Endodermal cell (in vitro differentiated cells): ENCODE measurements around the gene PLEKHA5. TPM values are rescaled to one million over a fixed set of nuclear protein-coding genes. Genes with fewer than 3 reads are reported as not detected.

Source experiments
- DNase-seq: peaks from one replicate; pipeline ENCODE4 v3.0.0-alpha.2; 2017
- H3K27ac ChIP-seq: 2 replicates; pipeline ENCODE4 v1.5.1; 2013; ENCODE audit warnings: mild to moderate bottlenecking, low read depth, low read length, moderate library complexity
- H3K27me3 ChIP-seq: 2 replicates; pipeline ENCODE4 v1.6.1; 2013; ENCODE audit warnings: mild to moderate bottlenecking, low read length, moderate library complexity; ENCODE audit not compliant: insufficient read depth, control insufficient read depth, poor library complexity, severe bottlenecking
- H3K36me3 ChIP-seq: 2 replicates; pipeline ENCODE4 v1.7.0; 2013; ENCODE audit warnings: mild to moderate bottlenecking, low read length, moderate library complexity; ENCODE audit not compliant: control insufficient read depth, insufficient read depth
- H3K4me1 ChIP-seq: one replicate; pipeline ENCODE4 v1.7.0; 2013; ENCODE audit warnings: low read length; ENCODE audit not compliant: control insufficient read depth, insufficient read depth
- H3K4me3 ChIP-seq: 2 replicates; pipeline ENCODE4 v1.5.1; 2013; ENCODE audit warnings: mild to moderate bottlenecking, low read length, moderate library complexity
- H3K9ac ChIP-seq: 2 replicates; pipeline ENCODE4 v1.6.1; 2013; ENCODE audit warnings: mild to moderate bottlenecking, low read length, moderate library complexity; ENCODE audit not compliant: poor library complexity, severe bottlenecking; ENCODE audit errors: extremely low read depth
- H3K9me3 ChIP-seq: 2 replicates; pipeline ENCODE4 v1.6.1; 2013; ENCODE audit warnings: mild to moderate bottlenecking, low read length, moderate library complexity; ENCODE audit not compliant: control insufficient read depth
- H3K27ac Mint-ChIP-seq: 2 replicates; pipeline ENCODE4 v1.8.0; 2020; ENCODE audit warnings: mixed read lengths
- H3K27me3 Mint-ChIP-seq: 2 replicates; pipeline ENCODE4 v1.8.0; 2021; ENCODE audit warnings: mild to moderate bottlenecking, mixed read lengths; ENCODE audit not compliant: insufficient read depth
- H3K36me3 Mint-ChIP-seq: 2 replicates; pipeline ENCODE4 v1.8.0; 2020; ENCODE audit warnings: low read depth, mixed read lengths
- H3K4me1 Mint-ChIP-seq: 2 replicates; pipeline ENCODE4 v1.8.0; 2020; ENCODE audit warnings: mixed read lengths
- H3K4me3 Mint-ChIP-seq: 2 replicates; pipeline ENCODE4 v1.8.0; 2020; ENCODE audit warnings: mild to moderate bottlenecking, moderate library complexity, mixed read lengths
- H3K9me3 Mint-ChIP-seq: 2 replicates; pipeline ENCODE4 v1.8.0; 2020; ENCODE audit warnings: mild to moderate bottlenecking, mixed read lengths
- CTCF ChIP-seq: fragments of 200-600 bp; sonication (generic); conservative IDR thresholded peaks from 2 replicates; pipeline ENCODE4 v1.5.0; 2021; ENCODE audit warnings: antibody characterized with exemption, mild to moderate bottlenecking
- WGBS, 2 experiments: methylation state at CpG; one replicate each; pipeline versions ENCODE4 v1.1.5 to v1.1.7; 2013; ENCODE audit warnings: missing lambda C conversion rate in 2 of 2, mixed read lengths in 1 of 2; ENCODE audit not compliant: insufficient coverage in 1 of 2, insufficient read length in 1 of 2; 5-methylcytosine and 5-hydroxymethylcytosine counted together
- total RNA-seq, 2 donors: library from RNA; stranded (reverse); fragmentation: NEBNext Ultra II Directional in 1 of 2; extraction: Animal tissue kit (Norgen Biotek cat#: 25700) in 1 of 2; gene quantifications; 2 replicates in 1 of 2; 3 replicates in 1 of 2; pipeline ENCODE4 v1.2.1, GENCODE V29; 2021

Gene PLEKHA5
- total RNA-seq, 2 donors from 2014 or later, result 48.5 to 139 TPM

DNA sequence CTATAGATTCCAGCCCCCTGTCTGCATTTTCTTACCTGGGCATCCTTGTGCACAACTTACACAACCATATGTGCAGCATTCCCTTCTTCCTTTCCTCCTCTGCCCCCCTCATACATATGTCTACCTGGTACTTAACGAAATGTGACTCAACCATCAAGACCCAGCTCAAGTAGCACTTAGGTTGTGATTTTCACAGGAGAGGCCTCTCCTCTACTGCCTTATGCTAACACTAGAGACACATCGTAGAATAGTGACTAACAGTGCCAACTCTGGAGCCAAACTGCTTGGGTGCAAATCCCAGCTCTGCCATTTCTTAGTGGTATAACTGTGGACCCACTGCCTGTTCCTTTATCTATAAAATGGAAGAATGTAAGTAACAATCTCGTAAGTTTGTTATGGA is 24.1 kb upstream of the PLEKHA5 start:
- Histone ChIP-seq H3K36me3 (no peaks in the 10 kb centered on the region), H3K27me3 (no peaks in the 10 kb centered on the region), H3K9ac (no peak overlapping the region), H3K4me1 (no peaks in the 10 kb centered on the region), H3K27ac (no peak overlapping the region), H3K4me3 (no peak overlapping the region), H3K9me3 (no peaks in the 10 kb centered on the region)
- Mint-ChIP-seq H3K4me3 (no peak overlapping the region), H3K9me3 (no peaks in the 10 kb centered on the region), H3K27me3 (peaks cover 3% of the 10 kb centered on the region), H3K27ac (no peak overlapping the region), H3K4me1 (peaks cover 11% of the 10 kb centered on the region), H3K36me3 (no peaks in the 10 kb centered on the region)
- 82 to 100% methylated on average over 2 of the region's 3 CpGs for WGBS, 2 experiments
- no peak for TF ChIP-seq CTCF
- DNase-seq, result no peak

DNA sequence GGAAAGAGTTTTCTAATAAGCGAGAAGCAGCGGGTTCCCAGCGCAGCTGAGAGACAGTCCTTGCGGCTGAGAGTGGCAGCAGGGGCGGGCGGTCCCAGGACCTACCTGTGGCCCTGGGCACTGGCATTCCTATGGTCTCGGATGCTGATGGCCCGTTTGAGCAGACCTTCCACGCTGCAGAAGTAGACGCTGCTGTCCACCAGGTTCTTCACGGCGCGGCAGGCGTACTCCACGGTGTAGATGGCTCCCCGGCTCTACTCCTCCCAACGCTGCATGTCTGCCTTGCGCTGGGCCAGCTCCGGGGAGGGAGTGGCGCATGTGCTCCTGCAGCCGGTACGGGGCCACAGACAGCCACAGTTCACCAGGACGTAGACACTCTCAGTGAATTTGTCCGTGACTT is 21.8 kb upstream of the PLEKHA5 start:
- H3K4me3 Mint-ChIP-seq, result no peak overlapping the region
- 96 to 98% methylated on average over 15 to 24 of the region's 24 CpGs for WGBS, 2 experiments
- peaks cover 3% of the 10 kb centered on the region for H3K27me3 Mint-ChIP-seq
- TF ChIP-seq CTCF, result no peak
- Histone ChIP-seq H3K36me3 (no peaks in the 10 kb centered on the region), H3K27me3 (no peaks in the 10 kb centered on the region), H3K4me1 (no peaks in the 10 kb centered on the region), H3K9me3 (no peaks in the 10 kb centered on the region), H3K9ac (no peak overlapping the region), H3K4me3 (no peak overlapping the region), H3K27ac (no peak overlapping the region)
- no peaks in the 10 kb centered on the region for H3K36me3 Mint-ChIP-seq
- H3K27ac Mint-ChIP-seq, result no peak overlapping the region
- no peak for DNase-seq
- H3K9me3 Mint-ChIP-seq, result no peaks in the 10 kb centered on the region
- H3K4me1 Mint-ChIP-seq, result peaks cover 8% of the 10 kb centered on the region

- no peaks in the 10 kb centered on the region for H3K4me1 Mint-ChIP-seq
- no peak overlapping the region for H3K4me3 Mint-ChIP-seq
- no peaks in the 10 kb centered on the region for H3K4me1 ChIP-seq
- no peaks in the 10 kb centered on the region for H3K36me3 Mint-ChIP-seq
- no peak overlapping the region for H3K27ac ChIP-seq
- no peaks in the 10 kb centered on the region for H3K9me3 Mint-ChIP-seq
- H3K4me3 ChIP-seq, result no peak overlapping the region
- peaks cover 3% of the 10 kb centered on the region for H3K27me3 Mint-ChIP-seq
- TF ChIP-seq CTCF, result no peak
- H3K27ac Mint-ChIP-seq, result no peak overlapping the region
- no peaks in the 10 kb centered on the region for H3K9me3 ChIP-seq
- H3K27me3 ChIP-seq, result no peaks in the 10 kb centered on the region
- H3K36me3 ChIP-seq, result no peaks in the 10 kb centered on the region
- H3K9ac ChIP-seq, result no peak overlapping the region
- DNase-seq, result no peak
- 91 to 92% methylated on average over 3 of the region's 3 CpGs for WGBS, 2 experiments
Observed at GRCh38 chr12:19110221-19110940, 19.2 kb upstream of the PLEKHA5 start.
